Renal cortex interstitium (tissue), 11 donors: Measurements from ENCODE around the gene HSF2BP. TPM values are rescaled to one million over a fixed set of nuclear protein-coding genes. Genes with fewer than 3 reads are reported as not detected.
"Not testable (repeated sequence)": the region's sequence is repeated elsewhere in the genome, so short reads cannot be mapped to it uniquely, and the experiment has no call there.

Experiments
- DNase-seq, 11 donors: peaks; one replicate each; pipeline ENCODE4 v3.0.0-alpha.2; 2013; ENCODE audit warnings: low read depth in 9 of 11, low spot score in 4 of 11; ENCODE audit errors: extremely low read depth in 1 of 11
- polyA plus RNA-seq, 3 donors: library from polyadenylated mRNA; unstranded; fragments of 120-200 nt; gene quantifications; one replicate each; pipeline ENCODE4 v1.2.1, GENCODE V29; 2013; ENCODE audit not compliant: insufficient read length in 3 of 3

HSF2BP gene
- polyA plus RNA-seq, 3 donors = 1.6 to 2.3 (median 2.3) TPM

DNA sequence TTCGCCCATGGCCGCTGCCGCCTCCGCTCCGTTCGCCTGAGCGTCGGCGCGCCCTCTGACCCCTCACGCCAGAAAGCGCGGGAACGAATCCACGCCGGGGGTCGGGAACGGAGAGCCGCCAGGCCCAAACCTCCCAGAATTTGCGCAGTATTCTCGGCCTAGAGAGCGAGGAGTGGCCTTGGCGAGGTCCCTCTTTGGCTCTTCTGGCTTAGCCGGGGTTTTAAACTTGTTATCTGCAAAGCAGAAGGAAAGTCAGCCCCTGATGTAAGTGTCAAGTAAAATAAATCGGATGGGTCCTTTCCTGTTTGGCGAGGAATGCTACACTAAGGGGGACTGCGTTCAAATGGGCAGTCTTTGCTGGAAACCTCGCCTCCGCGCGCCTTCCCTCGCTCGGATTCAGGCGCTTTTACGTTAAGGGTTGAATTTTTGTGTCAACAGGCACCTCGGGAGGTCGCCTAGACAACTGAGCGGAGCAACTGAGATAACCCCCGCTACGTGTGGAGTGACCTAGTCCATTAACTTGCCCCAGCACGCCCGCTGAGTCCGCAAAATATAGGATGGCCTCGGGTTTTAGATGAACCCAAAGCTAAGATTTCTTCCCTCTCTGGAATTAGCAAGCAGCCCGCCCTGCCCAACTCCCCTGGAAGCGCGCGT lies 1.1 kb downstream of the HSF2BP start:
- DNase-seq = no peak

DNA sequence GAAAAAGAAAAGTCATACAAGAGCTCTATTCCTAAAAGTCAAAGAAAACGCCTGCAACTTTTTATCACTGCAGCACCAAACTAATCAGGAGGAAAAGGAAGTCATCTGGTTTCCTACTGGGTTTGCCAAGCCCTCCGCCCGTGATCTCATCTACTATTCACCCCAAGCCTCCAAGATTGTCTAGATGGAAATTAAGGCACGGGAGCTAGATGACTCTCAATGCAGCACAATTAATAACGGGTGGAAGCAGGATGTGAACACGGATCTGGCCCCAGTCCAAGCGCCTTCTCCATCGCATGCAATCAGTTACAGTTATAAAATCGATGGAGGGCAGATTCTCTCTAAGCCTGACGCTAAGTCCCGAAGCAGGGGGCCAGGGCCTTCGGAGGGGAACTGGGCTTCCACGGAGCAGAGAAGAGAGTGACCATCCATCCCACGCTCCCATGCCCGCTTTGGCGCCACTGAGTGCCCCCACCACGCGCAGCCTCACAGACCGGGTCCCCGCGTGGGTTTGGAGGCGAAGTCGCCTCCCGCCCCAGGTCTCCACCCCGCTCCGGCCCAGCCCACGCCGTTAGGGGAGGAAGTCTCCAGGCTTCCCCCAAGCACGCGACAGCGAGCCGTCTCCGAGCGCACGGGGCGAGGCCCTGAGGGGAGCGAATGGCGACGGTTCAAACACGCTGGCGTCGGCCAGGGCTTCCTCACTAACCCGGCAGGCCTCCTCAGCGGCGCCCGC lies 1.8 kb downstream of the HSF2BP start:
- DNase-seq = no peak

DNA sequence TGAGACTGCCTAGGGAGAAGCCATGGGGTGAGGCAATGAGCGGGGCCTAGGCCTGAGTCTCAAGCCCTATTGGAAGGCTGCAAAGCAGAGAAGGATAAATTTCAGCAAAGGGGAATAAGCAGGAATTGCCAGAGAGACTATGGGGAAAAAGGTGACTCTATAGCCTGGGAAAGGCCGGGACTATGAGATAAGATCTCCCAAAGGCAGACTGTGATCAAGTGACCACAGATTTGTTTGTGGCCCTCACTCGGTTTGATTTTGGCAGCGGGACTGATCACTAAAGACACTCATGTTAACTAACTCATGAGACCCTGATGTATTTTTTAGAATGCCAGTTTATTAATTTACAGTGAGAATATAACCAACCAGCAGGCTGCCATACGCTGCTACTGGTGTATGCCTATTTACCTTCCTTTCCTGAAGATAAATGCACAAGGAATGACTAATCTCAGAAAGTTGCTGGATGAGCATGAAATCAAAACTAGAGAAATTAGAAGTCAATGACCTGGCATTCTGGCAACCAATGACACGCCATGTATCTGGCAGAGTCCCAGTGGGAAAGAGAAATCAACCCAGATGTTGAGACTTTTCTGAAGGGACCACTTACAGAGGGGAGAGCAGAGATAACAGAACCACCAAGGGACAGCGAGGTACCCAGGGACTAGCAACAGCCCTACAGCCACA lies 4.3 kb downstream of the HSF2BP start:
- DNase-seq = no peak

DNA sequence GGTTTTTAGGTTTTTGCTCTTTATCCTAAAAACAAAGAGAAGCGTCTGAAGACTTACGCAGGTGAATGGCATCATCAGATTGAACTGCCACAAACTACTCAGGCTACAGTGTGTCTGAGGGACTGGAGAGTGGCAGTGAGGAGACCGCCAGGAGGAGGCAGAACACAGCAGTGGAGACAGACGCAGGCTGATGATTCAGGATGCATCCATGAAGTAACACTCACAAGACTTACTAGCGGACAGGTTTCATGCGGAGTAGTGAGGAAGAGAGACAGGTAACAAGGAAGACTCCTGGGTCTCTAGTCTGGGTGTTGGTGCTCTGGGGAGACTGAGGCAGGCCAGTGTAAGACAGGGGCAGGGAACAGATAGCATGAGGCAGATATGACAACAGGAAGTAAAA lies 5.7 kb downstream of the HSF2BP start:
- no peak for DNase-seq

- no peak for DNase-seq
These were observed 6.7 kb downstream of the HSF2BP start for GRCh38 chr21:43652616-43653015.

- not testable (repeated sequence) for DNase-seq
These were observed 7.4 kb downstream of the HSF2BP start for GRCh38 chr21:43651926-43652325.

GRCh38 chr21:43648171-43648570 lies 11.1 kb downstream of the HSF2BP start:
- DNase-seq = no peak

DNA sequence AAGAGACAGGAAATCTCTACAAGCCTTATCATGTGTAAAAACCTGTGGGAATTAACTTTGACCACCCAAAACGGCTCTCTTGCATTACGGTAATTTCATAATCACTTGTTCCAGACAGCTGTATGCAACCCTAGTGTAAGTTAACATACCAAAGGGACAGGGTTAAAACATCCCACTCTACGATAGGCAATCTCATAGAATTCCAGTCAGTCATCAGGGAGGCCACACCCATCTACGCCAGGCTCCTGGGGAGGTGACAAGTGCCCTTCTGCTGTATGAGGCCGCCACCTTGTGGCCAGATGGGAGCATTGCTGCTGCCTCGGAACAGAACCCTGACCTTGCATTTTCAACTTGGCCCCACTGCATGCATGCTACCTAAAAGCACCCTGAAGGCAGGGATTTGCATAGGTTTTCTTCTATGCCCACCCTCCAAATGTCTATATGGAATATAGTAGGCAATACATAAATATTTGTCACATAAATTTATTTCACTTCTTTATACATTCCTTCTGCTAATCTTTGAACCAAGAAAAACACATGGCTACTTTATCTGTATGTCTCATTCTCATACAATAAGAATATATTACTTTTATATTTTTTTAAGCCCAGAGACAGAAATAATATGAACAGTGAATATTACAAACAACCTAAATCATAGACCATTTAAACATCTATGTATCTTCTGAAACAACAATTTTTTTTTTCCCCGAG lies 12.6 kb downstream of the HSF2BP start:
- peak; percentile 69 to 87 (median 78) for DNase-seq

DNA sequence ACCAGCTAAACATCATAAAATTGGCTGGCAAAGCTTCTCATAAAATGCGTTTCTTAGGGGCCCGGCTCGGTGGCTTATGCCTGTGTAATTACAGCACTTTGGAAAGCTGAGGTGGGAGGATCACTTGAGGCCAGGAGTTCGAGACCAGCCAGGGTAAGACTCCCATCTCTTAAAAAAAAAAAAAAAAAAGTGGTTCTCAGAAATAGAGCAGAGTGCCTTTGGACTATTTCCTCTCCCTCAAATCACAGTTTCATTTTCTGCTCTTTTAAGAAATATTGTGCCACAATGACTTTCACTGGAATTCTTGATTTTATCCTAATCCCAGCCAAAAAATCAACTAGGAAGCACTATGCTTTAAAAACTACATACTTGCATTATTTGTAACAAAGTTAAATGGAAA lies 13.3 kb downstream of the HSF2BP start:
- DNase-seq = no peak

GRCh38 chr21:43645136-43645891 lies 14.0 kb downstream of the HSF2BP start:
- peak in 9 of 11 donors; percentile 31 to 63 (median 46) for DNase-seq

GRCh38 chr21:43644609-43645008 lies 14.7 kb downstream of the HSF2BP start:
- DNase-seq = no peak

GRCh38 chr21:43644071-43644470 lies 15.2 kb downstream of the HSF2BP start:
- no peak for DNase-seq

DNA sequence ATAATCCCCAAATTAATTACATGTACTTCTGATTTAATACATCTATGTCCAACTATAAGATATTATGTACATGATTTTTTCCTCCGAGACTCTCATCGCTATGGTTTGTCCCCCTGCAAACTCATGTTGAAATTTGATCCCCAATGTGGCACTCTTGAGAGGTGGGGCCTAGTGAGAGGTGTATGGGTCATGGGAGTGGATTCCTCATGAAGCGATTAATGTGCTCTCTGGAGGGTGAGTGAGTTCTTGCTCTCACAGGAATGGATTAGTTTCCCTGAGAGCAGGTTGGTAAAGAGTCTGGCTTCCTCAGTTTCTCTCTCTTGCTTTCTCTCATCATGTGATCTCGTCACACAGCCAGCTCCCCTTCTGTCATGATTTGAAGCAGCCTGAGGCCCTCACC lies 16.1 kb downstream of the HSF2BP start:
- peak in 2 of 11 donors; percentile 23 to 34 for DNase-seq

- DNase-seq = no peak
These were observed 18.9 kb downstream of the HSF2BP start for GRCh38 chr21:43640400-43640799.

GRCh38 chr21:43639470-43640353 lies 19.6 kb downstream of the HSF2BP start:
- no peak for DNase-seq

DNA sequence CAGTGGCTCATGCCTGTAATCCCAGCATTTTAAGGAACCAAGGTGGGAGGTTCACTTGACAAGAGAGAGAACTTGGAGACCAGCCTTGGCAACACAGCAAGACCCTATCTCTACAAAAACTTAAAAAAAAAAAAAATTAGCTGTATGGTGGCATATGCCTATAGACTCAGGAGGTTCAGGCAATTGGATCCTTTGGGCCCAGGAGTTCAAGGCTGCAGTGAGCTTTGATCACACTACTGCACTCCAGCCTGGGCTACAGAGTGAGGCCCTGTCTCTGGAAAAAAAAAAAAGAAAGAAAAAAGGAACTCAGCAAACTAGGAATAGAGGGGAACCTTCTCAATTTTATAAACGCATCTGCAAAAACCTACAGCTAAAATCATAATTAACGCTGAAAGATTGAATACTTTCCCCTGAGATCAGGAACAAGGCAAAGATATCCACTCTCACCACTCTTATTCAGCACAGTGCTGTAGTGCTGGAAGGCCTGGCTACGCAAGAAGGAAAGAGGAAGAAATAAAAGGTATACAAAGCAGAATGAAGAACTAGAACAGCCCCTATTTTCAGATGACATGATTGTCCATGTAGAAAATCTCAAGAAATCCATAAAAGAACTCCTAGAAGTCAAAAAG lies 21.6 kb downstream of the HSF2BP start:
- no peak for DNase-seq

DNA sequence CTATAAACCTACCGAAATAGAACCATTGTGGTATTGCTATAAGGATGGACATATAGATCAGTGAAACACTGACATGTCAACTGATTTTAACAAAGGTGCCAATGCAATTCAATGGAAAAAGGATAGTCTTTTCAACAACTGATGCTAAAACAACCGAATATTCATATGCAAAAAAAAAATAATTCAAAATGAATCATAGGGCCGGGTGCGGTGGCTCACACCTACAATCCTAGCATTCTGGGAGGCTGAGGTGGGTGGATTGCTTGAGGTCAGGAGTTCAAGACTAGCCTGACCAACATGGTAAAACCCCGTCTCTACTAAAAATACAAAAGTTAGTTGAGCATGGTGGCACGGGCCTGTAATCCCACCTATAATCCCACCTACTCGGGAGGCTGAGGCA lies 23.9 kb downstream of the HSF2BP start:
- DNase-seq = no peak

- no peak for DNase-seq
These were observed 24.7 kb downstream of the HSF2BP start for GRCh38 chr21:43634618-43635017.
